Panc1 (cell line): ENCODE results near the gene DCST1.

ENCODE experiments used
- CTCF ChIP-seq: fragments of 450-650 bp; IDR thresholded peaks from 2 replicates; pipeline ENCODE4 v1.5.1; 2017; ENCODE audit warnings: mild to moderate bottlenecking
- POLR2AphosphoS5 ChIP-seq: IDR thresholded peaks from 2 replicates; pipeline ENCODE4 v1.6.1; 2012; ENCODE audit warnings: mild to moderate bottlenecking, low read depth, low read length, moderate library complexity
- REST ChIP-seq, 2 experiments: IDR thresholded peaks; 2 replicates each; pipeline ENCODE4 v1.6.1; 2011 to 2012; ENCODE audit warnings: low read depth in 2 of 2, control low read depth in 1 of 2, low read length in 1 of 2, mild to moderate bottlenecking in 1 of 2, moderate library complexity in 1 of 2; ENCODE audit not compliant: insufficient read depth in 1 of 2
- SIN3A ChIP-seq: IDR thresholded peaks from 2 replicates; pipeline ENCODE4 v1.6.1; 2012; ENCODE audit warnings: low read depth, mild to moderate bottlenecking, low read length, moderate library complexity, borderline replicate concordance; ENCODE audit not compliant: insufficient read depth
- TCF7L2 ChIP-seq: IDR thresholded peaks from 2 replicates; pipeline ENCODE4 v1.6.1; 2011; ENCODE audit warnings: mild to moderate bottlenecking, low read depth, low read length, inconsistent platforms

- TF ChIP-seq CTCF = no peak
- no peak for TF ChIP-seq TCF7L2
- TF ChIP-seq POLR2AphosphoS5 = no peak
- TF ChIP-seq SIN3A = no peak
- TF ChIP-seq REST (IDR thresholded peaks at IDR 0.05; ENCODE audit: insufficient read depth in 1 of 2, low read depth in 2 of 2, low read length in 1 of 2) = no peak
Measured at GRCh38 chr1:155034318-155035208, 939 bp downstream of the DCST1 start.
